Ishikawa (cell line): Measurements from ENCODE around the gene IGFBP2.

ENCODE experiments used
- CEBPB ChIP-seq: IDR thresholded peaks from 2 replicates; pipeline ENCODE4 v1.6.1; 2012
- CREB1 ChIP-seq: IDR thresholded peaks from 2 replicates; pipeline ENCODE4 v1.6.1; 2012; ENCODE audit warnings: low read depth
- EP300 ChIP-seq: IDR thresholded peaks from 2 replicates; pipeline ENCODE4 v1.6.1; 2012; ENCODE audit warnings: borderline replicate concordance
- MAX ChIP-seq: IDR thresholded peaks from 2 replicates; pipeline ENCODE4 v1.6.1; 2012
- NFIC ChIP-seq: IDR thresholded peaks from 2 replicates; pipeline ENCODE4 v1.6.1; 2012
- ZBTB7A ChIP-seq: IDR thresholded peaks from 2 replicates; pipeline ENCODE4 v1.6.1; 2012; ENCODE audit warnings: low read depth

- peak; percentile 82 for TF ChIP-seq EP300
- no peak for TF ChIP-seq CREB1
- no peak; the same call in 1 of the 2 replicates for TF ChIP-seq MAX
- no peak for TF ChIP-seq CEBPB
- peak; percentile 75 for TF ChIP-seq NFIC
- no peak for TF ChIP-seq ZBTB7A
Observed at GRCh38 chr2:216596980-216597509, 36.2 kb upstream of the IGFBP2 start.
